NOMO-1 treated with DMSO at 0.1 percent for 48 hours (cell line): ENCODE results near the gene CTNNAL1.
"Not testable (repeated sequence)": the region's sequence is repeated elsewhere in the genome, so short reads cannot be mapped to it uniquely, and the experiment has no call there.

ENCODE experiments used
- DNase-seq: peaks from one replicate; lab custom pipeline; 2025; ENCODE audit not compliant: unreplicated experiment; lab: John Stamatoyannopoulos, UW

The CTNNAL1 gene

DNA sequence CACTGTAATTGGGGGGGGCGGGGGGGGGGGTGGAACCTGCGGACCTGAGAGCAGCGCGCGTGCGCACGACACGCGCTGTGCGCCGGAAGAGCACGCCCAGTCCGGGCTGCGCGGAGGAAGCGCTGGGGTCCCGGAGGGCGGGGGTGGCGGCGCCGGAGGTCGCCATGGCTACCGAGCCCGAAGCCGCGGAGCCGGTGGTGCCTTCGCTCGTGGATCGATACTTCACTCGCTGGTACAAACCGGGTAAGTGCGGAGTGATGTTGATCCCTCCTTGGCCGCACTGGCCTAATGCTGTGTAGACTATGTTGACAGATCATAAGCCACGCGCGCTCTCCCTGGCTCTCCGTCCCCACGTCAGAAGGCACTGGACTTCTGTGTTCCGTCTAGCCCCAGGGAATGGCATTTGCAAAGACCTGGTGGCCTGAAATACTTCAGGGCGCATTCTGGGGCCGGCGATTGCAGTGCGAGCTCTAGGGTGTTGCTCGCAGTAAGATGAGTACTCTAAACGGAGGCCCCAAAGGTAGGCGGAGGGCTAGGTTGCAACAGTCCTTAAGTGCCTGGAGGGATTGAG is 78.9 kb downstream of the CTNNAL1 start, which contains the start of gene ABITRAM:
TSS of gene ABITRAM (plus strand) at position 78 of the 571 bp plus-strand sequence. CDS start at position 165, 87 bp downstream.
- peak; percentile 78 for DNase-seq

DNA sequence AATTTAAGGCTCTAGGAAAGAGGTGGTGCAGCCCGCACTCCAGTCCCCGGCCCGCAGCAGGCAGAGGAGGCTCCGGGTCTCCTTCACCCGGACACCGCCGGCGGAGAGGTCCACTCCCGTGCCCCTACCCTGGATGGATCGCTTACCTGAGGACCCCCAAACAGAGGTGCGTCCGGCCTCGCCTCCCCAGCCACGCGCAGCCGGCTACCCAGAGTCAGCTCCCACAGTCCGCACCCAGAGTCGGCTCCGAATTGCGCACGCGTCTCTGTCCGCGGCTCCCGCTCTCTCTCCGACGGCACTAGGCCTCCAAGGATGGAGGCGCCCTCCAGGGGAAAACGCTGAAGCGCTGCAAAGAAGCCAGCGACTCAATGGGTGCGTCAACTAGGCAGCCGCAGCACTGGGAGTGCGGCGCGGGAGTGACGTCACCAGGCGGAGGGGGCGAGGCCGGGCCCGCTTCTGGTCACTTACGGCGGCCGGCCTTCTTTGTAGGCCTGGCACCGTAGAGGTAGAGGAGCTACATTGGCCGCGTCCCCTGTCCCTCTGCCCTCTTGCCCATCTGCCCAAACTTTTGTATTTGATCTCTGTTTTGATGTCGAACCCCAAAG is 79.5 kb downstream of the CTNNAL1 start, which contains the start of gene ELP1:
TSS of gene ELP1 (minus strand) at position 407 of the 605 bp plus-strand sequence. CDS start 2,978 bp downstream, outside the sequence.
- peak; percentile 93 for DNase-seq

DNA sequence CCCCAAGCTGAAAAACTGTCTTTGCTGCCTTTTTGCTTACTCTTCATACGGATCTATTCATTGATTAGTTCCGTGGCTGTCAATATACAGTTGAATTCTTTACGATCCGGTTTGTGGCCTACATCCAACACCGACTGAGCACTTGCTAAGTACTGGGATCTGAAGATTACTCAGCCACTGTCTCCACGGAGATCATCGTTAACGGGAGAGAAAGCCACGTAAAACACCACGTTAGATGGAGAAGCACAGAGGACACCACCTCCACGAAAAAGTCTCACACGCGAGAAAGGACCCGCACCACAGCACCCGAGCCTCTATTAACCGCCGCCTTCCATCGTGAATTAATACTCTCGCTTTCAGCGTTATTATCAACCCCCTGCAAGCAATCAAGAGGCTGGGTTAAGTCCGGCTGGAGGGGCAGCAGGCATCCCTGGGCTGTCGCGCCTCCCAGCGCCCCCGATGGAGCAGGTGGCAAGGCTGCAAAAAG is 80.0 kb downstream of the CTNNAL1 start:
- DNase-seq = no peak

DNA sequence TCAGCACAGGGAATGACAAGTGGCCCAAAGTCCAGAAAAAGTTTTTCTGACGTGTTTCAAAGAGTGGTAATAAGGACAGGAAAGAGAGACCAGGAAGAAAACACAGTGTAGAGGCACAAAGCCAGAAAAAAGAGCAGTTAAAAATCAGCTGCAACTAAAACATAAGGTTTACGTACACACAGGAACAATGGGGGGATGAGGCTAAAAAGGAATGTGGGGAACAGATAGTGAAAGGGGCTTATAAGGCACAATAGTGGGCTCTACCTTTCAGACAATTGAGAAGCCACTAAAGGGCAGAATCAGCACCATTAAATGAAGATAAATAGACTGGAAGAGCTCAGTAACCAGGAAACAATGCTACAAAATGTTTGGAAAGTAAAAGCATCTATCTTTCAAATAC is 84.9 kb downstream of the CTNNAL1 start:
- no peak for DNase-seq

DNA sequence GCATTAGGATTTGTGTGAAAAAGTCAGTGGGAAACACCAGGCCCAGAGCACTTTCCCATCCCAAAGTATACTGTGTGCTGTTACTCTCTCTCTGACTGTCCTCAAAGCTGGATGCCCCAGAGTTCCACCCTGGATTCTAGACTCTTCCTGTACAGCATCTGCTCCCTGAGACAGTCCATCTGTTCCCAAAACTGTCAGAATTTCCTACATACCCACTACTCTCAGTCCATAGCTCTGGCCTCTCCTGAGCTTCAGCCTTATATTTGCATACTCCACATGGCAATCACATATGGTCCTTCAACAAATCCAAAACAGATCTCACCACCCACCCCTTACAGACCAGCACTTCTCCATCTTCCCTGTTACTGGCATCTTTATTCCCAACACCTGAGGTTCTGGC is 88.8 kb downstream of the CTNNAL1 start:
- no peak for DNase-seq

DNA sequence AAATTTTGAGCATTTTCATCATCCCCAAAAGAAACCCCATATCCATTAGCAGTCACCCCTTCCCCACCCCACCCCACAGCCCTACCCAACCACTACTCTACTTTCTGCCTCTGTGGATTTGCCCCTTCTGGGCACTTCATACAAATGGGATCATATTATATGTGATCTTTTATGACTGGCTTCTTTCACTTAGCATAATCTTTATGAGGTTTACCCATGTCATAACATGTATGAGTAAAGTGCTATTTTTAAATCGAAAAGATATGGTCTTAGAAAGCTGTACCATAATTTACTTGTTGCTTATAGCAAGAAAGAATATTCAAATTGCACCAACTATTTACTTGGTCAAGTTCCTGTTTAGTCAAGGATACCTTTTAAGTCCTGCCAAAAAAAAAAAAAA is 92.1 kb downstream of the CTNNAL1 start:
- DNase-seq = no peak

DNA sequence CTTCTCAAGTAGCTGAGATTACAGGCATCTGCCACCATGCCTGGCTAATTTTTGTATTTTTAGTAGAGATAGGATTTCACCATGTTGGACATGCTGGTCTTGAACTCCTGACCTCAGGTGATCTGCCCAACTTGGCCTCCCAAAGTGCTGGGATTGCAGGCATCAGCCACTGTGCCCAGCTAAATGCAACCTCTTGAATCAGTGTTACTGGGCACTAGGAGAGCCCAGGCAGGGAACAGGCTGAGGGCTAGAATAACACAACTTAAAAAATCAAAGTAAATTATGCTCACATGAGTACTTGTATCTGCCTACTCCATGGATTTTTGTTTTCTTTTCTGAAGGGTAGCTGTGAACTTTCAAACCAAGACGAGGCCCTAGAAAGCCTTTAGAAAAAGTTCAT is 92.9 kb downstream of the CTNNAL1 start:
- not testable (repeated sequence) for DNase-seq

DNA sequence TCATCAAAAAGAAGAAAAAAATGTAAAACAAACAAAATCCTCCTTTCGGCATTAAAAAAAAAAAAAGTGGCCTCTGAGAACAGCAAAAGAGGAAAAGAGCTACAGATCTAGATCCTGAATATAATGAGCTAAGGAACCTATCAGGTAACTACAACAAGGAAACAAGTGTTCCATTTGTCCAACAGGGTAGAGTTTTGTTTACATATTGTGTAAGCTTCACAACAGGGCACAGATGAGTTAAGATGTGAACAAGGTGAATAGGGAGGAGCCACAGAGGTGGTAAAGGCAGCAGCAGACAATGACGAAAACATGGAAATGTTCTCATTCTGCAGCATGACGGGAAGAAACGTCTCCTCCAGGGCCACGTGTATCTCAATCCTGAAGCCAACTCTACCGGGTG is 93.8 kb downstream of the CTNNAL1 start:
- no peak for DNase-seq

DNA sequence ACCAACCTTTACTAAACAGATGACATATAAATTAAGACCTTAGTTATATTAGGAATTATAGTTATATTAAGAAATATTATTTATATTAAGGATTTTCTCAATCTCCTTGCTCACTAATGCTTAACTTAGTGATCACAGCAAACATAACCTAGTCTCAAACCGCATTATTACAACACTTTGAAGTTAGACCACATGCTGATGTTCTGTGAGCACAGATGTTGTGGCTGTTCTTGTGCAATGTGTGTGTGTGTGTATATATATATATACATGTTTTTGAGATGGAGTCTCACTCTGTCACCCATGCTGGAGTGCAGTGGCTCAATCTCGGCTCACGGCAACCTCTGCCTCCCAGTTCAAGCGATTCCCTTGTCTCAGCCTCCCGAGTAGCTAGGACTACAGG is 99.9 kb downstream of the CTNNAL1 start:
- DNase-seq = peak; percentile 89

DNA sequence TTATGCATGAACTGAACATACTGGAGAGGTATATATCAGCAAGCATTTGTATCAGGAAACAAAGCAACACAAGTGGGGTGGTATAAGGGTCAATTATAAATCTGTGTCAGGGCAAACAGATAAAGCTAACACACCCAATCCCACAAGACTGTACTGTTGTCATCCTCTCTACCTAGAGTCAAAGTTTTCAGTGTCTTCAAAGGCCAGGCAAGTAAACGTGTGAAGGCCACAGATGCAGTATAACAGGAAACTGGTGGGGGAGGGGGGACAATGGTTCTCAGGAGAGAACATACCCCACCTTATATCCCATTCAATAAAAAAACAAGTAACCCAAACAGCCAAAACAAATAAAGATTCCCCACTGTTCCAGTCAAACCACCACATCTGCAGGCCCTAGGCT is 101.5 kb downstream of the CTNNAL1 start:
- DNase-seq = no peak

DNA sequence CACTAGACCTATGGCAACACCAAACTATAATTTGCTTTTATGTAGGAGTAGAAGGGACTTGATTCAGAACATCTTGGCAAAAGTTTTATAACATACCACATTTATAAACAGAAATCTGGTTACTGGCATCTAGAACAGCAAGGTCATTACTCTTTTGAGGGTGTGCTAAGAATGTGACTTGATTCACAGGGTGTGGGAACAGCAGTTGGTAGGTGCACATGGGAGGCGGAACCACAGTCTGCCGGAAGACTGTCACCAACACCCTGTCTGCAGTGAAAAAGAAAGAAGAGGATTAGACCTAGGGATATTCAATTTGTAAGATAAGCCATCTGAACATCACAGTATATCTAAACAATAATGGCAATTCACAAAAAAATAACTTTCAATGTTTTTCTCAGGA is 102.4 kb downstream of the CTNNAL1 start:
- no peak for DNase-seq

DNA sequence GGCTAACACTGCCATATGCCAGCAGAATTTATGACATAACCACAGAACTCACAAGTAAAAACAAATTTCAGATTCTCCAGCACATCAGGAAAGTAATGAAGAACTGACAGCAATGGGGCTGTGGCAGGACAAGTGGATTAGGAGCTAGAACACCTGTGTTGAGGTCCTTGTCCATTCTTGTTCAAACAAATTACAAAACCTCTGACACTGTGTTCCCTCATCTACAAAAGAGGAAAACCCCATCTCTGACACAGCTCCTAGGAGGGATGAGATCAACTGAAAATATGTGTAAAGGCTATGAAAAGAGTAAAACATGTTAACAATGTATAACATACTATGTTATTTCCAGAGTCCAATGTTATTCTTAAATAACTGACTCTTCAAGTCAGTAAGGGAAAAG is 102.9 kb downstream of the CTNNAL1 start:
- DNase-seq = no peak

DNA sequence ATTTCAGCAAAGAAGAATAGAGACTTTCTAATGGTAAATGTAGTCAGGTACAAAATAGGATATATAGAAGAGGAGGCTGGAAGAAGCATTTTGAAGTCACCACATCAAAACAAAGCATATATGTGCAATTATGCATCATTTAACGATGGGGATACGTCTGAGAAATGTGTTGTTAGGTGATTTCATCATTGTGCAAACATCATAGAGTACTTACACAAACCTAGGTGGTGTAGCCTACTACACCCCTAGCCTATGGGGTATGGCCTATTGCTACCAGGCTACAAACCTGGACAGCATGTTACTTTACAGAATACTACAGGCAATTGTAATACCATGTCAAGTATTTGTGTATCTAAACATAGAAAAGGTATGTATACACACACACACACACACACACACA is 107.8 kb downstream of the CTNNAL1 start:
- no peak for DNase-seq

DNA sequence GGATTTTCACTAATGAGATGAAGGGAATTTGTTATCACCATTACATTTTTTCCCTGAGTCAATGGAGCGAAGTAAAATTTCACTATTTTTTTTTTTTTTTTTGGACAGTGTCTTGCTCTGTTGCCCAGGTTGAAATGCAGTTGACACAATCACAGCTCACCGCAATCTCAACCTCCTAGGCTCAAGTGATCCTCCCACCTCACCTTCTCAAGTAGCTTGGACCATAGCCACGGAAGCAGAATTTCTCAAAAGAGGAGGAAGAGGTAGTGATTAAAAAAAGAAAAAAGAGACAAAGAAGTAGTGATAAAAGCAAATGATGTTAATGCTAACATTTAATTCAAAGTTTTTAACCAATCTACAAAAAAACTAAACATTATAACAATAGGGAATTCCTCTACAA is 109.1 kb downstream of the CTNNAL1 start:
- no peak for DNase-seq

DNA sequence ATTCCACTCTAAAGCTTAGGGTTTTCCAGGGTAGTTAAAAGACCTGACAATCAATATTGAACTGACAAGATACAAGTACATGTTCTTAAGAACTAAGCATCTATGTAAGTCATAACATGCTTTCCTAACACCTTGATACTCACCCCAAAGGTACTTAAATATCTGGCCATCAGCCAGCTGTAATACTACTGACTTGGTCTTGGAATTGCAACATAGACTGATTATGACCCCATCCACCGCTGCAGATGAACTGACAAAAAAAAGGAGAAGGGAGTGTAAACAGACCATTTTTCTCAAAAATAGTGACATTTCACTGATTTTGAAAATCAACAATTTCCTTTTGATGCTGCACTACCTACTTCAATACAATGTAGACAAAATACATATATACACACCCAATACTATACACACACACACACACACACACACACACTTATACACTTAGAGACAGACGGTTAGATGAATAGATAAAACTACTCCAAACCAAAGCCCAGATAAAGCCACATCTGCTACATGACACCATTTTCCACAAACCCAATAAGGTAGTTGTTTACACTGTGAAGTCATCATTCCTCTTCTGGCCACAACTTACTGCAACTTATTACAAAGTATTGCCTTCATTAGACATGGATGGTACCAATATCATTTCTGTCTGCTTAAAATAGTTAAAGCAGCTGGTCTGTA is 109.7 kb downstream of the CTNNAL1 start:
- DNase-seq = peak; percentile 31

DNA sequence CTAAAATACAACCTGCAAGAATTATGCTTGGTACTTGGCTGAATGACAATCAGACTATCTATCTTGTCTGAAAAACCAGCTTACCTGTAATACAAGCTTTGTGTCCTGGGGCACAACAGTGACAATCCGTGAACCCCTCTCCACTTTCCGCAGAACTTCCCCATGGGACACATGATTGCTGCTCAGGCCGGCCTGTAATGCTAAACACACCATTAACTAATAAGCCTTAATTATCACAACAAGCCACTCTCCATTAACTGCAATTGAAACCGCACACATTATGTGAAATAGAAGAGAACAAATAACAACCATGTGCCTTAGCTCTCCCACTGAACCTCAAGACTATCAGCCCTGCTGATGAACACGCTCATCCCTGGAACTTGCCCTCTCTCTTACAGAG is 113.1 kb downstream of the CTNNAL1 start:
- no peak for DNase-seq

DNA sequence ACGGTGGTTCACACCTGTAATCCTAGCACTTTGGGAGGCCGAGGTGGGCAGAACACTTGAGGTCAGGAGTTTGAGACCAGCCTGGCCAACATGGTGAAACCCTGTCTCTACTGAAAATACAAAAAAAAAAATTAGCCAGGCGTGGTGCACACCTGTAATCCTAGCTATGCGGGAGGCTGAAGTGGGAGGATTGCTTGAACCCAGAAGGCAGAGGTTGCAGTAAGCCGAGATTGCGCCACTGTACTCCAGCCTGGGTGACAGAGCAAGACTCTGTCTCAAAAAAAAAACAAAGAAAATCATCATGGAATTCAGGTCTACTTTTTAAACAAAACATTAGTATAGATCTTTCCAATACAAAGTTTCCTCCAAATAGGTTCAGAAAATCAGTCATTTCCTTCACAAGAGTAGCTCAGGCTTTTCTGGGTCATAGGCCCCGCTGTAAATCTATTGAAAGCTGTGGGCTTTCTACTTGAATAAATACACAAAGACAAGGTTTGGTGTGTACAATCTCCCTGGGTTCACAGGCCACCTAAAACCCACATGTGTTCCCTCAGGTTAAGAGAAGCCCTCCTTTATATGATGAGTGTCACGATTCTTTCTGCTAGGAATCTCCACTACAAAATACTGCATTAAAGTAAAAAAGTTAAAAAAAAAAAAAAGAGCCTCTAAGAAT is 114.1 kb downstream of the CTNNAL1 start:
- not testable (repeated sequence) for DNase-seq

DNA sequence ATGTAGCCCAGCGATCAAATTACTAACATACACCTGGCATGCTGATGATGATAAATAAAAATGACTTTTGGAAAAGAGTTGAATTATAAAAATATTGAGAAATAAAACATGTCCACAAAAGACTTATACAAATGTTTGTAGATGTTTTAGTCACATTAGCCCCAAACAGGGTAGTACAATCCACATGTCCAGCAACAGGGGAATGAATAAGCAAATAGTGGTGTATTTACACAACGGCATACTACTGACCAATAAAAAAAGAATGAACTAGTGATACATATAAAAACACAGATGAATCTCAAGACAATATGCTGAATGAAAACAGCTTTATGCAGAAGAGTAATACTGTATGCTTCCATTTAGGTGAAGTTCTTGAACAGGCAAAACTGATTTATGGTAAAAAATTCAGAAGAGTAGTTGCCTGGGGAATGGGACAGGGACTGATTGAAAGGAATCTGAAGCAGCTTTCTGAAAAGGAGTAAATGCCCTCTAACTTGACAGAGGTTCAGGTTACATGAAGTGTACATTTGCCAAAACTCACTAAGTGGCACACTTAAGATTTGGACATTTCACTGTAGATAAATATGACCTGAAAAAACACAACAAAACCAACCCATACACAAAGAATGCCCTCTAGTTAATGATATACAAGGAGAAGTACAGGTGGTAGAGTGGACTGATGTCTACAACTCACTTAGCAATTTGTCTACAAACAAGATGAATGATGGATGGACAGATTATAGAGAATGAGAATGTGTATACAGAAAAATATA is 115.8 kb downstream of the CTNNAL1 start:
- DNase-seq = no peak

DNA sequence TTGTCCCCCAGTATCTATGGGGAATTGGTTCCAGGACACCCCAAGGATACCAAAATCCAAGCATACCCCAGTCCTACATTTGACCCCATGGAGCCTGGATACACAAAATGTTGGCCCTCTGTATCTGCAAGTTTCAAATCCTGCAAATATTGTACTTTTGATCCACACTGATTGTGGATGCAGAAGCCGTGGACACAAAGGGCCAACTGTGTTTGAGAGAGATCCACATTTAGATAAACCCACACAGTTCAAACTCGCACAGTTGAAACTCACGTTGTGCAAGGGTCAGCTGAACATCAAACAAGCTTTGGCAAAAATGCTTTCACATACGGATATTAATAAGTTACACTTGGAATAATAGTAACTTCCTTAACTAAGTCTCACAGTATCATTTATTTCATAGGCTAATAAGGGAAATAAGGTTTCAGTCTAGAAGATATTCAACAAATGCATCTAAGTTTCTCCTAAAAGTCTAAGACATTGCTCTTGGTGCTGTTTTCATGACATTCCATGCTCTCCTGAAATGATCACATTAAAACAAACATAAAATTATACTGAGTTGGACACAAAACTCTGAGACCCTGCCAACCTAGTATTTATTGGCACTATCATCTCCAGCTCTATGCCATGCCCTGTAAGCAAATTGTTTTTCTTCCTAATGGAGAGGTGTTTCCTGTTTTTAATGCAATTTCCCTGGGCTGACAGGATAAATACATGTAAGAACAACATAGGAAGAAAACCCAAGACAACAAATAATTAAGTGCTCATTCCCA is 118.9 kb downstream of the CTNNAL1 start:
- no peak for DNase-seq
